Tibial artery (tissue), 4 donors: Measurements from ENCODE around the gene LRCH2.
A peak's percentile ranks its signal among the peaks of the same experiment; 100 is the strongest.

Experiments
- DNase-seq, 2 donors: peaks; one replicate each; pipeline ENCODE4 v3.0.0-alpha.2; 2019
- H3K27ac ChIP-seq, 2 donors: fragments of 200-600 bp; sonication (generic) in 1 of 2; 1 replicate in 1 of 2; 2 replicates in 1 of 2; pipeline ENCODE4 v1.5.1; 2018 to 2019; ENCODE audit warnings: mild to moderate bottlenecking in 1 of 2
- H3K27me3 ChIP-seq, 2 donors: fragments of 200-600 bp; sonication (generic) in 1 of 2; one replicate each; pipeline versions ENCODE4 v1.5.1 to v1.6.0; 2016 to 2019
- H3K36me3 ChIP-seq, 3 donors: fragments of 200-600 bp; sonication (generic) in 2 of 3; one replicate each; pipeline ENCODE4 v1.5.1; 2016 to 2019; ENCODE audit warnings: mild to moderate bottlenecking in 2 of 3
- H3K4me1 ChIP-seq, 4 donors: fragments of 200-600 bp; sonication (generic) in 2 of 4; 1 replicate in 3 of 4; 2 replicates in 1 of 4; pipeline ENCODE4 v1.5.1; 2016 to 2019
- H3K4me3 ChIP-seq, 2 donors: fragments of 200-600 bp; sonication (generic) in 1 of 2; 1 replicate in 1 of 2; 2 replicates in 1 of 2; pipeline ENCODE4 v1.5.1; 2018 to 2019; ENCODE audit warnings: mild to moderate bottlenecking in 2 of 2
- H3K9me3 ChIP-seq, 3 donors: fragments of 200-600 bp; sonication (generic) in 1 of 3; one replicate each; pipeline ENCODE4 v1.5.1; 2016 to 2019
- intact Hi-C: fragments of 100-400 bp; cut with DNase I; formaldehyde crosslinking; loops from one replicate; pipeline ENCODE4 v1.15.0; 2023; ENCODE audit warnings: low total_unique reads
- TF ChIP-seq, protein P1 (sequence below), 2 experiments: fragments of 200-600 bp in 1 of 2; fragments of 450-650 bp in 1 of 2; IDR thresholded peaks; one replicate each; pipeline ENCODE4 v1.5.1; 2017 to 2019; ENCODE audit warnings: antibody characterized with exemption in 2 of 2, mild to moderate bottlenecking in 1 of 2, moderate library complexity in 1 of 2

Gene LRCH2

DNA sequence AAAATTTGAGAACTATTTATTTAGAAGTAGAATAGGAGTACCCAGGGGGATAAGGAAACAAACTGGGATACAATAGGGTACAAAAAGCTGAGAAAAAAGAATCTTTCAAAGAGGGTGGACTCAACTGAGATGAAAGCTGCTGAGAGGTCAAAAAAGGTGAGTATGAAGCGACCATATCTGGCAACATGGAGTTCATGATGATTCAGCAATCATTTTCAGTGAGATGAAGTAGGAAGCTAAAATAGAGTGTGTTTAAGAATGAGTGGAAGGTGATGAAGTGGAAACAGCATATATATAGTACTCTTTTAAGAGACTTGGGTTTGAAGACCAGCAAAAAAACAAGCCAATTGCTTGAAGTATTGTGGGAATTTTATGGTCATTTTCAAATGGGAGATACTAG lies 144.5 kb downstream of the LRCH2 start:
- intact Hi-C loops: no loop called here
- DNase-seq: no peak
- Histone ChIP-seq H3K27me3 (no peaks in the 10 kb centered on the region), H3K4me1 (no peaks in the 10 kb centered on the region), H3K36me3 (no peaks in the 10 kb centered on the region), H3K4me3 (no peak overlapping the region), H3K27ac (no peak overlapping the region), H3K9me3 (no peaks in the 10 kb centered on the region)
- TF ChIP-seq, protein P1, sequence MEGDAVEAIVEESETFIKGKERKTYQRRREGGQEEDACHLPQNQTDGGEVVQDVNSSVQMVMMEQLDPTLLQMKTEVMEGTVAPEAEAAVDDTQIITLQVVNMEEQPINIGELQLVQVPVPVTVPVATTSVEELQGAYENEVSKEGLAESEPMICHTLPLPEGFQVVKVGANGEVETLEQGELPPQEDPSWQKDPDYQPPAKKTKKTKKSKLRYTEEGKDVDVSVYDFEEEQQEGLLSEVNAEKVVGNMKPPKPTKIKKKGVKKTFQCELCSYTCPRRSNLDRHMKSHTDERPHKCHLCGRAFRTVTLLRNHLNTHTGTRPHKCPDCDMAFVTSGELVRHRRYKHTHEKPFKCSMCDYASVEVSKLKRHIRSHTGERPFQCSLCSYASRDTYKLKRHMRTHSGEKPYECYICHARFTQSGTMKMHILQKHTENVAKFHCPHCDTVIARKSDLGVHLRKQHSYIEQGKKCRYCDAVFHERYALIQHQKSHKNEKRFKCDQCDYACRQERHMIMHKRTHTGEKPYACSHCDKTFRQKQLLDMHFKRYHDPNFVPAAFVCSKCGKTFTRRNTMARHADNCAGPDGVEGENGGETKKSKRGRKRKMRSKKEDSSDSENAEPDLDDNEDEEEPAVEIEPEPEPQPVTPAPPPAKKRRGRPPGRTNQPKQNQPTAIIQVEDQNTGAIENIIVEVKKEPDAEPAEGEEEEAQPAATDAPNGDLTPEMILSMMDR (IDR thresholded peaks at IDR 0.05): no peak

DNA sequence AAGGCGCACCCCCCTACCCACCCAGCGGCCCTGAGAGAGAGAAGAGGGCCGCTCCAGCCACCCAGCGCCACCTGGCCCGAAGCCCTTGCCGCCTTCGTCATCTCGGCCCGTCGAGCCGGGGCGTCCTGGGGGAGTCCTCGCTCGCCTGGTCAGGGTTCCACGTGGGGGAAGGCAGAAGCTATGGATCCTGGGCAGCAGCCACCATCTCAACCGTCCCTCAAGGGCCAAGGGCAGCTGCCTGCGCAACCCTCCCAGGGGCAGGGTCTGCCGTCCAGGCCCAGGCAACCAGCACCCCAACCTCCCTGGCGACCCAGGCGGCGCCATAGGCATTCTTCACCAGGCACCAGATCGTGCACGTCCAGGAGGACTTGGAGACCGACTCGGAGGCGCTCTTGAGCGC lies 165.0 kb downstream of the LRCH2 start:
- no peak for DNase-seq
- intact Hi-C loops: no loop called here
- Histone ChIP-seq H3K4me3 (no peak overlapping the region), H3K27me3 (no peaks in the 10 kb centered on the region), H3K36me3 (no peaks in the 10 kb centered on the region), H3K4me1 (peaks cover 0 to 23% (median 3%) of the 10 kb centered on the region in 4 donors), H3K27ac (peak overlapping the region in 1 of 2 donors; percentile 30), H3K9me3 (no peaks in the 10 kb centered on the region)
- TF ChIP-seq, protein P1 (IDR thresholded peaks at IDR 0.05): no peak

DNA sequence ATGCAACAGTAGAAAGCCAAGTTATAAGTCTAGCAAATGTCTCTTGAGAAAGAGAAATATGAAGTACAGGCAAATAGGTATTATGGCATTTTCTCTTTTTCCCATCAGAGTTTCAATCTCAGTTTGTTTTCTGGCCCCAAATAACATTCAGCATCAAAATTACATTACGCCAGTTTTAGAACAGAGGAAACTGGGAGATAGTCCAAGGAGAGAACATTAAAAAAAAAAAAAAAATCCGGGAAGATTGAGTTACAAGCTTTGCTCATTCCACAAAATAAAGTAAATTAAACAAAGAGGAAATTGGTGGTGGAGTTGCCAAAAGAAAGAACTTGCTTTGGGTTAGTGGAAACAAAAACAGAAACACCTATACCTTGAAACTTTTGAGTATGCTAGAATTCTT lies 166.1 kb downstream of the LRCH2 start:
- Histone ChIP-seq H3K4me1 (peaks cover 0 to 23% (median 3%) of the 10 kb centered on the region in 4 donors), H3K27ac (peak overlapping the region in 1 of 2 donors; percentile 30), H3K36me3 (no peaks in the 10 kb centered on the region), H3K4me3 (no peak overlapping the region), H3K9me3 (peaks cover 0 to 2% (median 0%) of the 10 kb centered on the region in 3 donors), H3K27me3 (no peaks in the 10 kb centered on the region)
- no peak for DNase-seq
- TF ChIP-seq, protein P1 (IDR thresholded peaks at IDR 0.05): no peak
- intact Hi-C loops: no loop called here

DNA sequence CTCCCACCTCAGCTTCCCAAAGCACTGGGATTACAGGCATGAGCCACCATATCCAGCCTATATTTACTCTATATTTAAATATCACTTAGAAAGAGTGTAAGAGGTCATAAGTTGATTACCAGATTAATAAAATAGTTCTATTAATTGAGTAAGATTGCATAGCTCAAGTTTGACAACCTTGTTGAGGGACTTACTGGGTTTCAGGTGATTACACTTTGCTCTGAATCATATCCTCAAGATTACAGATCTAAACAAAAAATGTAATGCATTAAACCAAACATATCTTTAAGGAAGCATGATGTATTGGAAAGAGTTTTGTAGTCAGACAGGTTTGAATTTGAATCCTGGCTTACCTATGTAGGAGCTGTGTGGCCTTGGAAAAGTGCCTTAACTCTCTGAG lies 168.6 kb downstream of the LRCH2 start:
- TF ChIP-seq, protein P1 (IDR thresholded peaks at IDR 0.05): no peak
- no peak for DNase-seq
- intact Hi-C loops: no loop called here

More for the DNA sequence above, 168.6 kb downstream of the LRCH2 start:
- no peak overlapping the region for H3K27ac ChIP-seq
- H3K36me3 ChIP-seq: no peaks in the 10 kb centered on the region
- no peaks in the 10 kb centered on the region for H3K27me3 ChIP-seq
- H3K4me3 ChIP-seq: no peak overlapping the region
- peaks cover 0 to 23% (median 3%) of the 10 kb centered on the region in 4 donors for H3K4me1 ChIP-seq
- H3K9me3 ChIP-seq: peaks cover 0 to 13% (median 10%) of the 10 kb centered on the region in 3 donors
